DOHH2 (cell line): ENCODE data around the gene AFAP1.

Experiments
- EZH2phosphoT487 ChIP-seq: fragments of 200-600 bp; sonication (generic); IDR thresholded peaks from 2 replicates; pipeline ENCODE4 v1.6.1; 2017; ENCODE audit warnings: borderline replicate concordance, mild to moderate bottlenecking, antibody characterized with exemption, low read length, moderate library complexity, mixed read lengths
- TF ChIP-seq, protein P1 (sequence below): fragments of 200-600 bp; sonication (generic); IDR thresholded peaks from one replicate; pipeline ENCODE4 v1.5.1; 2014; ENCODE audit warnings: antibody characterized with exemption, mild to moderate bottlenecking, low read depth, low read length; ENCODE audit not compliant: poor library complexity, severe bottlenecking

GRCh38 chr4:7815981-7816380 lies 123.7 kb downstream of the AFAP1 start:
- TF ChIP-seq, protein P1, sequence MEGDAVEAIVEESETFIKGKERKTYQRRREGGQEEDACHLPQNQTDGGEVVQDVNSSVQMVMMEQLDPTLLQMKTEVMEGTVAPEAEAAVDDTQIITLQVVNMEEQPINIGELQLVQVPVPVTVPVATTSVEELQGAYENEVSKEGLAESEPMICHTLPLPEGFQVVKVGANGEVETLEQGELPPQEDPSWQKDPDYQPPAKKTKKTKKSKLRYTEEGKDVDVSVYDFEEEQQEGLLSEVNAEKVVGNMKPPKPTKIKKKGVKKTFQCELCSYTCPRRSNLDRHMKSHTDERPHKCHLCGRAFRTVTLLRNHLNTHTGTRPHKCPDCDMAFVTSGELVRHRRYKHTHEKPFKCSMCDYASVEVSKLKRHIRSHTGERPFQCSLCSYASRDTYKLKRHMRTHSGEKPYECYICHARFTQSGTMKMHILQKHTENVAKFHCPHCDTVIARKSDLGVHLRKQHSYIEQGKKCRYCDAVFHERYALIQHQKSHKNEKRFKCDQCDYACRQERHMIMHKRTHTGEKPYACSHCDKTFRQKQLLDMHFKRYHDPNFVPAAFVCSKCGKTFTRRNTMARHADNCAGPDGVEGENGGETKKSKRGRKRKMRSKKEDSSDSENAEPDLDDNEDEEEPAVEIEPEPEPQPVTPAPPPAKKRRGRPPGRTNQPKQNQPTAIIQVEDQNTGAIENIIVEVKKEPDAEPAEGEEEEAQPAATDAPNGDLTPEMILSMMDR, result no peak
- no peak for TF ChIP-seq EZH2phosphoT487
